ENCODE results near the gene FBLN5. TPM values are rescaled to one million over a fixed set of nuclear protein-coding genes. Genes with fewer than 3 reads are reported as not detected.
"Not testable (repeated sequence)": the region's sequence is repeated elsewhere in the genome, so short reads cannot be mapped to it uniquely, and the experiment has no call there.

The FBLN5 gene
- polyA plus RNA-seq, 3 donors: 131 to 166 (median 163) TPM

DNA sequence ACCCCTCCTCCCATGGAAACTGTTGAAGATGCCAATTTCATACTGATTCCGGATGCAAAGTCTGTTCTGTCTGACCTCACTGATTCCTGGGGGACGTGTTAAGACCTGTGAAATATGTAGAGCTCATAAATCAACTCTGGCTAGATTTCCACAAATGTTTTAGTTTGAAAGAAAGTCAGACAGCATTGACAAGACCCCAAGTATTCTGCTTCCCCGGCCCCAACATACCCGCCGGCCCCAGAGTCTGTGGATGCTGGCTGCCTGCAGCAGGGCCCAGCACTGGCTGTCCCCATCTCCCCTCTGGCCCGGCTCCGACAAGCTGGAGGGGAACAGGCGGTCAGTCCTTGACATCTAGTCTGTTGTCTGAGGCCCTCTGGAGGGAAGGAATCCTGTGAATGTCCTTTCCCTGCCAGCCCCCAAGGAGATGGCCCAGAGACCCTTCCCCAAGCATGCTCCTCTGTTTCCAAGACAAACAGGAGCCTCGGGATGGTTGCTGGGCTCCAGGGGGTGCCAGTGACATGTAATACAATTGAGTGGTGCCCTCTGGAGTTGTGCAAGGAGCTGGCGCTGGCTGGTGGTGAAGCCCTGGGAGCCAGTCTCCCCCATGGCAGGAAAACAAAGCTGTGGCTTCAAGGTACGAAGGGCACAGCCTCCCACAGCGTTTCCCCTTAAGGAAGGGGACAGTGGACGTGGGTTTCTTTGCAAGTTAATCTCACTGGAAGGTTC is 22.3 kb downstream of the FBLN5 start:
- peak in 6 of 11 donors; percentile 36 to 58 (median 42) for DNase-seq (ENCODE audit: extremely low read depth in 1 of 11, low read depth in 9 of 11, low spot score in 4 of 11)

DNA sequence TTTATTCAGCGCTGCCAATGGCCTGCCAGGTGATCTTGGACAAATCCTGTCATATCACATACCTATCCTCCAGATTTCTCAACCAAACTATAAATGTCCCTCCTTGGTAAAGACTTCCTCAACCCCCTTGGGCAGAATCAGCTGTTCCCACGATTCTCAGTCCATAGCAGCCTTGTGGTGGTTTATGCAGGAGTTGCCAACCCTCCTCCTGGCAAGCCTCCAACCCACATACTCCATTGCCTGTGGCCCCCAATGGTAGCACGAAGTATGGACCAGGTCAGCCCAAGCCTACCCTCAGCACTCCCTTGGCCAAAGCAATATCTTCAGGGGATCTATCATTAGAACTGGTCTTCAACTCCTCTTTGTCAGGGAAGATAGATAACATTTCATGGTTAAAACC is 27.0 kb downstream of the FBLN5 start:
- DNase-seq (ENCODE audit: extremely low read depth in 1 of 11, low read depth in 9 of 11, low spot score in 4 of 11): no peak

DNA sequence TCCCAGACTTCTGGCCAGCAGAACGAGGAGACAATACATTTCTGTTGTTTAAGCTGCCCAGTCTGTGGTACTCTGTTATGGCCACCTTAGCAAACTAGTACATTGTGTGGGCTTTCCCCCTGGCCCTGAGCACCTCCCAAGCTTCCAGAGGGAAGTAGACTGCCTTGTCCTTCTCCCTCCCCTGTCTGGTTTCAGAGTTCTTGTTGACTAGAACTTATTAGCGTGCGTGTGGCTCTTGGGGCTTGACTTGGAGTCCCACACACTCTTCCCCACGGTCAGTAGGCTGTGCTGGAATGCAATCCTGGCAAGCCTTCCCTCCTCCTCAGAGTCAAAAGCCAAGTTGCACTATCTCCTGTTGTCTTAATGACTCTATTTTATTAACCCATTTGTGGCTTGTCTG is 27.7 kb downstream of the FBLN5 start:
- DNase-seq (ENCODE audit: extremely low read depth in 1 of 11, low read depth in 9 of 11, low spot score in 4 of 11): no peak

DNA sequence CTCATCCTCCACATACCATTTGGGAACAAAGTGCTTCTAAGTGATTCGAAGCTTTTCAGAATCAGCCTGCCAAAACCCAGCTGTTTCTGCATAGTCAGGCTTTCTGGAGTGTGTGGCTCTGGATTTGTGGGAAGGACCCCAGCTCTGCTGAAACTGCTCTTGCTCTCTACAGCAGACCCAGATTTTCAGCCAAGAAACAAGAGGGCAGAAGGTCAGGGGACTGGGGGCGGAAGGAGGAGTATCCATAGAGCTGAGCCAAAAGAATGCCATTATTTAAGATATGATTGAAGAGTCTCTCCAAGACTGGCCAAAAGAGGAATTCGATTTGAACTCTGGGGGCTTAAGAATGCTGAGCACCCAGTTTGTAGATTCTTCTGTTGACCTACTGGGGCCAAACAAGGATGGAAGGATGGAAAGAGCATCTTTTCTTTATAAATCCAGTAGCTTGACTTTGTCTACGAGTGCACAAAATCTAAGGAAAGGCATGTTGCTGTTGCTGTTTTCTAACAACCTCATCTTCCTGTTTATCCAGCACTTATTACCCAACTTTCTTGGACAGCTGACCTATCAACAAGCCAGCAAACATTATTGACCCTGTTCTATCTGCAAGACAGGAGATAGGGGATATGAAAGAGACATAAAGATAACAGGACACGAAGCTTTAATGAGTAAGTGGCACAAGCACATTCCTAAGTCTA is 29.2 kb downstream of the FBLN5 start:
- peak in 10 of 11 donors; percentile 26 to 69 (median 43) for DNase-seq (ENCODE audit: extremely low read depth in 1 of 11, low read depth in 9 of 11, low spot score in 4 of 11)

- no peak for DNase-seq (ENCODE audit: extremely low read depth in 1 of 11, low read depth in 9 of 11, low spot score in 4 of 11)
Measured at GRCh38 chr14:91912035-91912434, 35.5 kb downstream of the FBLN5 start.

- no peak for DNase-seq (ENCODE audit: extremely low read depth in 1 of 11, low read depth in 9 of 11, low spot score in 4 of 11)
Measured at GRCh38 chr14:91911474-91912032, 35.9 kb downstream of the FBLN5 start.

GRCh38 chr14:91910196-91910595 is 37.3 kb downstream of the FBLN5 start:
- DNase-seq (ENCODE audit: extremely low read depth in 1 of 11, low read depth in 9 of 11, low spot score in 4 of 11): no peak

DNA sequence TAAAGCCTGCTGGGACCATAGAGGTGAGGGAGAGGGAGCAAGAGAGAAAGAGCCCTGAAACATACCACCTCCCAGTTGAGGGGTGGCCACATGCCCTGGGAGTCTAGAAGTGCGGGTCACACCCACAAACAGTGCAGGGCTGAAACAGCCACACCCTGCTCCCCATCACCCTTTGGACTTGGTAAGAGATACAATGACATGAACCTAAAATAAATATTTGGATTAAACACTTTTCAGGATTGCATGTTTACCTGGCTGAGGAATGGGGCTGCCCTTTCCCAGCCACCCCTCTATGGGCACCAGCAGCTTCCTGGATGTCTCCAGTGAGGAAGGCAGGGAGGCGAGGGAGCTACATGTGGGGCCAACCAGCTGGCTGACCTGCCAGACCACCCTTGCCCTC is 41.1 kb downstream of the FBLN5 start:
- DNase-seq (ENCODE audit: extremely low read depth in 1 of 11, low read depth in 9 of 11, low spot score in 4 of 11): no peak

DNA sequence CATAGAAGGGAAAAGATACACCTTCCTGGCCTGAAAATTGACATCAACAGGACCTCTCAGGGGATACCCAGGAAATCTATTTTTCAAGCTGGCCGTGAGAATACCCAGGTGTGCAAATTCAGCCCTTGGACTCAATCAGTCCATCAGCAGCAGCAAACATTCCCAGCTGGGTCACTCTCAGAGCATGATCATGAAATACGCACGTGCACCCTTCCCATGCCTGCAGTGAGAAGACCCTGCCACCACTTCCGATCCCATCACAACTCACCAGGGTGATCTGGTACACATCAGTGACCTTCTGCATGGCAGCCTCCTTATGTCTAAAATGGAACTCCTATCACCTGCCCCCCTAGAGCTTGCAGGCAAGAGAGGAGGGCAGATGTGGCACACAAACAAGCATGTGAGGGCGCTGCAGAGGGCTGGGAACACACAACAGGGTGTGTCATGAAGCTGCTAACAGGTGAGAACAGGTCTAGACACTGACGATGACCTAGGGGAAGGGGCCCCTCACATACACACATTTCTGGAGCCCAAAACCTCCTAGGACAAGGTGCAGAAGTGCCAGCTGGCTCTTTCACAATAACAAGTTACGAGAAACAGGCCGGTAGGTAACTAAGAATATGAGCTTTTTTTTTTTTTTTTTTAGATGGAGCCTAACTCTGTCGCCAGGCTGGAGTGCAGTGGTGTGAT is 42.4 kb downstream of the FBLN5 start:
- no peak for DNase-seq (ENCODE audit: extremely low read depth in 1 of 11, low read depth in 9 of 11, low spot score in 4 of 11)

GRCh38 chr14:91904483-91904882 is 43.0 kb downstream of the FBLN5 start:
- DNase-seq (ENCODE audit: extremely low read depth in 1 of 11, low read depth in 9 of 11, low spot score in 4 of 11): no peak

GRCh38 chr14:91903070-91903469 is 44.4 kb downstream of the FBLN5 start:
- DNase-seq (ENCODE audit: extremely low read depth in 1 of 11, low read depth in 9 of 11, low spot score in 4 of 11): no peak

DNA sequence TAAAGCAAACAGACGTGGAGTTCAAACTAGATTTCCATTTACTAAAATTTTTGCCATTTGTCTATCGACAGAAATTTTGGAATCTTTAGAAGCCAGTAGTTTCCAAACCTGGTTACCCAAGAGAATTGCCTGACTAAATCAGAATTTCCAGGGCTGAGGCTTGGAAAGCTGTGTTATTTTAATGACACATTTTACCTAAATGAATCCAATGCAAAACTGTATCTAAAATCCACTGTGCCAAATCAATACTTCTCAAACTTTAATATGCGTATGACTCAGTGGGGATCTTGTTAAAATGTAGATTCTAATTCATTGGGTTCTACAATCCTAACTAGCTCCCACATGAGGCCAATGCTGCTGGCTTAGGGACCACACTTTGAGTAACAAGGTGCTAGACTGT is 45.2 kb downstream of the FBLN5 start:
- DNase-seq (ENCODE audit: extremely low read depth in 1 of 11, low read depth in 9 of 11, low spot score in 4 of 11): no peak

DNA sequence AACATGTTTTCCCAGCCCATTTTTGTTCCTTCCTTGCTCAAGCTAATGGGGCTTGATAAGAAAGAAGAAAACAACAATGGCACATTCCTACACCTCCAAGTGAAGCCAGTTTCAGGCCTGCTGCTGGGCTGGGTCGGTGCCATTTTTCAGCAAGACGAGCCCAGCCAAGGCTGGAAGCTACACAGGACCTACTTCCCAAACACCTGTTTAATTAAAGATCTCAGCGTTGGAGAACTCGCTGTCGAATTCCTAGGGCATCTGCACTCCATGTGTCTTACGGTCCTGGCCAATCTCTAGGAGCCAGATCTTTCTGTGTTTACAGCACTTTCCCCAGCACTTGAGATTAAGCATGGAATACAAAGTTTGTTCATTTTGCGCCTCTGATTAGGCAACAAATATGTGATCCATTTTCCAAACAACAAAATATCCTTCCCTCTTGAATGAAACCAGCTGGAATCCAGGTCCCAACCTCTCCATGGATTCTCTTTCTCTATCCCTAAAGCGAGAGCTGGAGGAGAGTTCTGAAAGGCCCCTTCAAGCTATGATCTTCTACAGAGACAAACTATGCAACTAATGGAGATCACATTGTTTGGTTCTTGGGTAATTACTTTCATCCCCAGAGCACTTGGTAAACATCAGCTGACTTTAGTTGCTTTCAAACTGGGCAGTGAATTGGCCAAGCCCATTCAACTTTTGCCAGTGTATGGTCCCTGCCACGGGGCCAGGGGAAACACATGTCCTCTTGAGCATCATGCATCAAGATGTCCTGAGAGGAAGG is 45.9 kb downstream of the FBLN5 start:
- no peak for DNase-seq (ENCODE audit: extremely low read depth in 1 of 11, low read depth in 9 of 11, low spot score in 4 of 11)

GRCh38 chr14:91899806-91900205 is 47.7 kb downstream of the FBLN5 start:
- no peak for DNase-seq (ENCODE audit: extremely low read depth in 1 of 11, low read depth in 9 of 11, low spot score in 4 of 11)

DNA sequence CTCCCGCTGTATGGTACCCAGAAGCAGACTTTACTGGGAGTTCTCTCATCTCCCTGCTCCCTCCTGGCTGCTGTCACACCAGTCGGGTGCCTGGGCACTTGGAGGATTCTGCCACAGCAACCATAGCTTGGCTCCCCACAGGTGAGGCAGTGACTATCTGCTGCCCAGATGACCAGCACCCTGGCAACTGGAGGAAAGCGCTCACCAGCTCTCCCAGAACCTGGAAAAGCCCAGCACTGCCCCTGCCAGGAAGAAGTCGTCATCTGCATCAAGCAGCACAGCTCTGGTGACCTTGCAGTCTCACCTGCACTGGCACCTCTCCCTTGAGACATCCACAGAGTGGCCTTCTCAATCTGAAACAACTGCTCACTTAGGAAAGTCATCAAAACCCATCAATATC is 48.3 kb downstream of the FBLN5 start:
- no peak for DNase-seq (ENCODE audit: extremely low read depth in 1 of 11, low read depth in 9 of 11, low spot score in 4 of 11)

DNA sequence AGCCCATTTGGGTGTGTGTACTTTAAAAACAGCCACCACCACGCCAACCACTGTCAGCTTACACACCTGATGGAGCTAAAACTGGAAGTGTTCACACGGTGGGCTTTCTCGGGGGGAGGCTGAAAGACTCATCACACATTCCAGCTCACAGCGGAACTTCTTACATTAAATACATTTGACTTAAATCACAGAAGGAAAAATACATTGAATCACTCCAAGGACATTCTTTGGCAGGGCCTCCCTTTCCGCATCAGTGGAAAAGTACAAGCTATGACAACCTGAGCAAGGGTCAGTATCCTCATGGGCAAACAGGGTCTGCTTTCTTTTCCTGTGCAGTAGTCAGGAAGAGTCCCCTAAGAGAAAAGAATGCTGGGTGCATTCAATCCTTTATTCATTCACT is 49.1 kb downstream of the FBLN5 start:
- no peak for DNase-seq (ENCODE audit: extremely low read depth in 1 of 11, low read depth in 9 of 11, low spot score in 4 of 11)

GRCh38 chr14:91897716-91898115 is 49.8 kb downstream of the FBLN5 start:
- not testable (repeated sequence) for DNase-seq (ENCODE audit: extremely low read depth in 1 of 11, low read depth in 9 of 11, low spot score in 4 of 11)

DNA sequence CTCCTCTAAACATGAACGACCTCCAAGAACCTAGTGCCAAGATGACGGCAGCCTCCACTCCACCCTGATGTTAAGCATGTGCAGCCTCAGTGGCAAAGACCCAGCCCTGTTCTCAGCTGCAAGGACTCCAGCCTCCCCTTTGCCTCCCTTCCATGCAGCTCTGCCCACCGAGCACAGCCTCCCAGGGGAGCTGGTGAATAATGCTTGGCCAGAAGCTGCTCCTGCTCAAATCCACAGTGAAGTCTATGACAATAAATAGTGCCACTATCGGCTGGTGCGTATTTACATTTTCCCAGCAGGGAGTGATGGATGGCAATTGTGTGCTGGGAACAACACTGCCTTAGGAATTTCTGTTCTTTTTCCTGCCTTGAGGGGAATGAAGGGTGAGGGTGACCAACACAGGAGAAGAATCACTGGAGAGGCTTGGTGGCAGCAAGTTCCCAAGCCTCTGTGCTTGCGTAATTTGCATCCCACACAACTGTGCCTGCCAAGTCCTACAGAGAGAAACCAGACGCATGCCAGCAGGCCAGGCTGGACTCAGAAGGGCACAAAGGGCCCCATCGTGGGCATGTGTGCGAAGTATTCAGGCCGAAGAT is 50.3 kb downstream of the FBLN5 start:
- no peak for DNase-seq (ENCODE audit: extremely low read depth in 1 of 11, low read depth in 9 of 11, low spot score in 4 of 11)

- no peak for DNase-seq (ENCODE audit: extremely low read depth in 1 of 11, low read depth in 9 of 11, low spot score in 4 of 11)
Measured at GRCh38 chr14:91896419-91896818, 51.1 kb downstream of the FBLN5 start.
